ENCODE results near the gene ST8SIA3. TPM values are rescaled to one million over a fixed set of nuclear protein-coding genes. Genes with fewer than 3 reads are reported as not detected.

The ST8SIA3 gene
- total RNA-seq, 2 donors from 2014 or later = 1.1 to 1.6 TPM

DNA sequence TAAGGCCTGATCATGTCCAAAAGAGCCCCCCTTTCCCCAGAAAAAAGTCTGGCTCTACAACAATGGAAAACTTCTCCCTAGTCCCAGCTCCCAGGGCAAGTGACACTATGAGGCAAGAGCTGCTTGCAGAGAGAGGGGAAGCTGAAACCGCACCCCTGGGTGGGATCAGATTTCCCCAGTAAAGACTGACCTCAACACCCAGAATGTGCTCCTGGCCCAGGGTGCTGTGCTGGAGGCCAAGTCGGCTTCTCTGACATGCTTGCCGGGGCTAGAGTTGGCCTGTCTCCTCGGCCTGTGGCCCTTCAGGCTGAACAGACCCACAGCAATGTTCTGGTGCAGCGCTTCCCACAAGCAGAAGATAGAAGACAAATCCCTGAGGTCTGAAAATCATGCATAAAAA is 18.4 kb upstream of the ST8SIA3 start:
- Histone ChIP-seq H3K9ac (ENCODE audit: extremely low read depth, low read length, poor library complexity, severe bottlenecking) (no peak overlapping the region), H3K9me3 (ENCODE audit: control insufficient read depth, low read length) (no peaks in the 10 kb centered on the region), H3K27ac (ENCODE audit: low read depth, low read length) (no peak overlapping the region), H3K36me3 (ENCODE audit: control insufficient read depth, insufficient read depth, low read length) (no peaks in the 10 kb centered on the region), H3K4me3 (ENCODE audit: low read length) (no peak overlapping the region), H3K27me3 (ENCODE audit: control insufficient read depth, insufficient read depth, low read length, poor library complexity, severe bottlenecking) (no peaks in the 10 kb centered on the region), H3K4me1 (ENCODE audit: control insufficient read depth, insufficient read depth, low read length) (no peaks in the 10 kb centered on the region)
- TF ChIP-seq, protein P1, sequence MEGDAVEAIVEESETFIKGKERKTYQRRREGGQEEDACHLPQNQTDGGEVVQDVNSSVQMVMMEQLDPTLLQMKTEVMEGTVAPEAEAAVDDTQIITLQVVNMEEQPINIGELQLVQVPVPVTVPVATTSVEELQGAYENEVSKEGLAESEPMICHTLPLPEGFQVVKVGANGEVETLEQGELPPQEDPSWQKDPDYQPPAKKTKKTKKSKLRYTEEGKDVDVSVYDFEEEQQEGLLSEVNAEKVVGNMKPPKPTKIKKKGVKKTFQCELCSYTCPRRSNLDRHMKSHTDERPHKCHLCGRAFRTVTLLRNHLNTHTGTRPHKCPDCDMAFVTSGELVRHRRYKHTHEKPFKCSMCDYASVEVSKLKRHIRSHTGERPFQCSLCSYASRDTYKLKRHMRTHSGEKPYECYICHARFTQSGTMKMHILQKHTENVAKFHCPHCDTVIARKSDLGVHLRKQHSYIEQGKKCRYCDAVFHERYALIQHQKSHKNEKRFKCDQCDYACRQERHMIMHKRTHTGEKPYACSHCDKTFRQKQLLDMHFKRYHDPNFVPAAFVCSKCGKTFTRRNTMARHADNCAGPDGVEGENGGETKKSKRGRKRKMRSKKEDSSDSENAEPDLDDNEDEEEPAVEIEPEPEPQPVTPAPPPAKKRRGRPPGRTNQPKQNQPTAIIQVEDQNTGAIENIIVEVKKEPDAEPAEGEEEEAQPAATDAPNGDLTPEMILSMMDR (conservative IDR thresholded peaks at IDR 0.05) = no peak
- H3K27ac Mint-ChIP-seq = no peak overlapping the region
- 79 to 80% methylated on average over 4 to 5 of the region's 5 CpGs for WGBS, 2 experiments (ENCODE audit: insufficient coverage in 1 of 2, insufficient read length in 1 of 2)
- H3K4me3 Mint-ChIP-seq = no peak overlapping the region
- DNase-seq = peak; percentile 54
- no peaks in the 10 kb centered on the region for H3K36me3 Mint-ChIP-seq (ENCODE audit: low read depth)
- H3K4me1 Mint-ChIP-seq = no peaks in the 10 kb centered on the region
- H3K27me3 Mint-ChIP-seq (ENCODE audit: insufficient read depth) = peaks cover 9% of the 10 kb centered on the region
- H3K9me3 Mint-ChIP-seq = no peaks in the 10 kb centered on the region

DNA sequence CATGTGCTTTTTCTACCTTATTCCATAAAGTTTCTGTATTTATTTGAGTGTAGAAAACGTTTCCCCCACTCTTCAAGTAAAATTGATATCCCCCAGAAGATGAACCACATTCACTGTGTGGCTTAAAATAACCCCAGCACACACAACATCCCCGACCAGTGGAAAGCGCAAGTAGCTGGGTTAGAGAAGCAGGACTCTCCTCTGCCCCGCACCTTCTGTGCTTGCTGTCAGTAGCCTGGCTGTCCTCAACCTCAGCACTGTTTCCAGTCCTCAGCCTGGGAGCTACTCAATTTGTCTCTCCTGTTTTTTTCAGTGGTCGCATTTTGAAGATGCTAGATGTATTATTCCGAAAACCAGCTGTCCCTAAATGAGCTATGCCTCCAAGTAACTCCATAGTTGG is 18.0 kb upstream of the ST8SIA3 start:
- Histone ChIP-seq H3K36me3 (ENCODE audit: control insufficient read depth, insufficient read depth, low read length) (no peaks in the 10 kb centered on the region), H3K9me3 (ENCODE audit: control insufficient read depth, low read length) (no peaks in the 10 kb centered on the region), H3K4me3 (ENCODE audit: low read length) (no peak overlapping the region), H3K27ac (ENCODE audit: low read depth, low read length) (no peak overlapping the region), H3K4me1 (ENCODE audit: control insufficient read depth, insufficient read depth, low read length) (no peaks in the 10 kb centered on the region), H3K9ac (ENCODE audit: extremely low read depth, low read length, poor library complexity, severe bottlenecking) (no peak overlapping the region), H3K27me3 (ENCODE audit: control insufficient read depth, insufficient read depth, low read length, poor library complexity, severe bottlenecking) (no peaks in the 10 kb centered on the region)
- Mint-ChIP-seq H3K4me3 (no peak overlapping the region), H3K27me3 (ENCODE audit: insufficient read depth) (peaks cover 13% of the 10 kb centered on the region), H3K4me1 (no peaks in the 10 kb centered on the region), H3K9me3 (no peaks in the 10 kb centered on the region), H3K36me3 (ENCODE audit: low read depth) (no peaks in the 10 kb centered on the region), H3K27ac (no peak overlapping the region)
- DNase-seq = no peak
- TF ChIP-seq, protein P1 (conservative IDR thresholded peaks at IDR 0.05) = no peak
- WGBS, 2 experiments (ENCODE audit: insufficient coverage in 1 of 2, insufficient read length in 1 of 2) = 85 to 89% methylated on average over 4 to 6 of the region's 6 CpGs

DNA sequence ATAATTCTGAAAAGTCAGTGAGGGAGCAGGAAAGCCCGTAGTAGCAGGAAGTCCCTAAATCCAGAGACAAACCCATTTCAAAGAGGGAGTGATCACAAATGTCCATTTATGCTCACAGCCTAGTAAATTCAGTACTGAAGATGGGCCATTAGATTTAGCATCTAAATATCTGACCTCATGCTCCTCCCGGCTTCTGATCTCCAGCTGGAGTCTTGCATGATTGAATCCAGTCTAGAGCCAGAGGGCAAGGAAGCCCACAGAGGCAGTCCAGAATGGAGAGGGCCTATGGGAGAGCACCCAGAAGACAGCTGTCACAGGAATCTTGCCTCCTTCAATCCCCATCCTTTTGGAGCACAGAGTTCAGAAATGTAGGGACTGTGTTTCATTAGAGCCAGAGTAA is 16.0 kb upstream of the ST8SIA3 start:
- no peak overlapping the region for H3K27ac Mint-ChIP-seq
- no peaks in the 10 kb centered on the region for H3K4me1 ChIP-seq (ENCODE audit: control insufficient read depth, insufficient read depth, low read length)
- TF ChIP-seq, protein P1 (conservative IDR thresholded peaks at IDR 0.05) = no peak
- H3K9me3 ChIP-seq (ENCODE audit: control insufficient read depth, low read length) = no peaks in the 10 kb centered on the region
- no peak overlapping the region for H3K4me3 Mint-ChIP-seq
- no peak overlapping the region for H3K9ac ChIP-seq (ENCODE audit: extremely low read depth, low read length, poor library complexity, severe bottlenecking)
- WGBS, 2 experiments (ENCODE audit: insufficient coverage in 1 of 2, insufficient read length in 1 of 2) = 90 to 94% methylated on average over 2 of the region's 2 CpGs
- H3K27me3 Mint-ChIP-seq (ENCODE audit: insufficient read depth) = peaks cover 26% of the 10 kb centered on the region
- peaks cover 5% of the 10 kb centered on the region for H3K27me3 ChIP-seq (ENCODE audit: control insufficient read depth, insufficient read depth, low read length, poor library complexity, severe bottlenecking)
- no peak overlapping the region for H3K27ac ChIP-seq (ENCODE audit: low read depth, low read length)
- H3K4me3 ChIP-seq (ENCODE audit: low read length) = no peak overlapping the region
- H3K9me3 Mint-ChIP-seq = no peaks in the 10 kb centered on the region
- no peaks in the 10 kb centered on the region for H3K36me3 Mint-ChIP-seq (ENCODE audit: low read depth)
- no peak for DNase-seq
- no peaks in the 10 kb centered on the region for H3K4me1 Mint-ChIP-seq
- H3K36me3 ChIP-seq (ENCODE audit: control insufficient read depth, insufficient read depth, low read length) = no peaks in the 10 kb centered on the region

All from endodermal cell (in vitro differentiated cells).